NCI-H345 treated with DMSO at 0.1 percent for 48 hours (cell line): ENCODE results near the gene CLSTN1.
A peak's percentile ranks its signal among the peaks of the same experiment; 100 is the strongest.
"Not testable (repeated sequence)": the region's sequence is repeated elsewhere in the genome, so short reads cannot be mapped to it uniquely, and the experiment has no call there.

Experiments used
- DNase-seq: peaks from one replicate; lab custom pipeline; 2025; ENCODE audit not compliant: unreplicated experiment; lab: John Stamatoyannopoulos, UW

Gene CLSTN1

GRCh38 chr1:9826616-9827015, 2.9 kb upstream of the CLSTN1 start:
- no peak for DNase-seq

GRCh38 chr1:9826087-9826486, 2.3 kb upstream of the CLSTN1 start:
- no peak for DNase-seq

GRCh38 chr1:9825093-9826074, 1.6 kb upstream of the CLSTN1 start:
- peak; percentile 23 for DNase-seq

- DNase-seq, result no peak
Measured at GRCh38 chr1:9824702-9825089, 931 bp upstream of the CLSTN1 start.

- DNase-seq, result no peak
Measured at GRCh38 chr1:9823693-9823942, 147 bp downstream of the CLSTN1 start.

- no peak for DNase-seq
Measured at GRCh38 chr1:9822897-9823692, 670 bp downstream of the CLSTN1 start.

GRCh38 chr1:9822490-9822889, 1.3 kb downstream of the CLSTN1 start:
- no peak for DNase-seq

GRCh38 chr1:9821710-9822109, 2.1 kb downstream of the CLSTN1 start:
- DNase-seq, result no peak

GRCh38 chr1:9820521-9820920, 3.2 kb downstream of the CLSTN1 start:
- DNase-seq, result no peak

GRCh38 chr1:9817734-9818133, 6.0 kb downstream of the CLSTN1 start:
- no peak for DNase-seq

- DNase-seq, result no peak
Measured at GRCh38 chr1:9816199-9816598, 7.6 kb downstream of the CLSTN1 start.

- DNase-seq, result no peak
Measured at GRCh38 chr1:9815150-9815549, 8.6 kb downstream of the CLSTN1 start.

GRCh38 chr1:9814619-9815018, 9.1 kb downstream of the CLSTN1 start:
- DNase-seq, result no peak

- DNase-seq, result no peak
Measured at GRCh38 chr1:9811239-9811966, 12.4 kb downstream of the CLSTN1 start.

- DNase-seq, result no peak
Measured at GRCh38 chr1:9809100-9809510, 14.7 kb downstream of the CLSTN1 start.

- DNase-seq, result no peak
Measured at GRCh38 chr1:9808459-9808858, 15.3 kb downstream of the CLSTN1 start.

- no peak for DNase-seq
Measured at GRCh38 chr1:9807541-9807940, 16.2 kb downstream of the CLSTN1 start.

GRCh38 chr1:9805972-9806371, 17.8 kb downstream of the CLSTN1 start:
- not testable (repeated sequence) for DNase-seq

- no peak for DNase-seq
Measured at GRCh38 chr1:9805006-9805508, 18.7 kb downstream of the CLSTN1 start.

GRCh38 chr1:9803003-9803918, 20.5 kb downstream of the CLSTN1 start:
- not testable (repeated sequence) for DNase-seq
